ENCODE data around the gene TRABD2B. TPM values are rescaled to one million over a fixed set of nuclear protein-coding genes. Genes with fewer than 3 reads are reported as not detected.

TRABD2B gene
- polyA plus RNA-seq, 6 donors from 2014 or later, result not detected

DNA sequence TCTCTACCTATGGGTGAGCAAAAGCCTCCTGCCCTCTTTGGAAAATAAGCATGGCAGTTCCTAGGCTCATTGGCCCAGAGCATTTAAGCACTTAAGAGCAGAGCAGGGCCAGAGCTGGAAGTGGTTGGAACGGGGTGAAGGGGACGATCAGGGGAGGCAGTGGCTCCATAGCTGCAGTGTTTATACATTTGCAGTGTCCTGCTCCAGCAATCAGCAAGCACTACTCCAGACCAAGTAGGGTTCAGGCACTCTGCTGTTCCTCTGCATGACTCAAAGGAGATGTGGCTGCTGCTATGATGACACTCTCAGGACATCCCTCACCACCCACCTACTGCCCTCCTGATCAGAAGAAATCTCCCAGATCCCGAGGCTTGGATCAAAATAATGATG is 55.0 kb downstream of the TRABD2B start:
- peaks cover 4 to 31% (median 23%) of the 10 kb centered on the region in 3 donors for H3K27me3 Mint-ChIP-seq
- no peak for ATAC-seq (ENCODE audit: low read depth in 2 of 2)
- no peaks in the 10 kb centered on the region for H3K36me3 Mint-ChIP-seq
- no peak for DNase-seq
- H3K4me3 Mint-ChIP-seq, result no peak overlapping the region
- no peaks in the 10 kb centered on the region for H3K4me1 Mint-ChIP-seq
- H3K27ac Mint-ChIP-seq, result no peak overlapping the region
- H3K9me3 Mint-ChIP-seq, result peaks cover 0 to 4% (median 0%) of the 10 kb centered on the region in 7 donors

DNA sequence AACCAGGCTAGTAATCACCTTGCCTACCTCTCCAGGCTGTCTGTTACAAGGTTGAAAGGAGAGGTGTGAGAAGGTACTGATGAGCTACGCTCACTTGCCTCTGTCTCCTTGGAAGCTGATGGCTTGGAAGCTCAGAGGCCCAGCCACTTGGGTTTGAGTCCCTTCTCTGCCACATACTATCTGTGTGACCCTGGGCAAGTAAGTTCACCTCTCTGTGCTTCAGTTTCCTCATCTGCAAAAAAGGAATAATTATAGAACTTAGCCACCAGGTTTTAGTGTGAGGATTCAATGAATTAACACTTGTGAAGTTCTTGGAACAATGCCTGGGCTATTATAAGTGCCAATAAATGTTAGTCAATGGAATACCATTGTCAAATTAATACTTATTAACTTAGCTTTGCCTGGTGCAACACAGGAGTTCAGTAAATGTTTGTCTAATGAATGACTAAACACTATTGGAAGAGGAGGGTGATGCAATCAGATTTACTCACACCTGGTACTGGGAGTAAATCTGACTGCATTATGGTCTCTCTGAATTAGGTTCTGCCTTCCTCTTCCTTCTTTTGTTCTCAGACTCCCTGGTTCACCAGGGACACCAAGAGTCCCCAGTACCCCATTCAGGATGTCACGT is 55.5 kb downstream of the TRABD2B start:
- Mint-ChIP-seq H3K9me3 (peaks cover 0 to 4% (median 0%) of the 10 kb centered on the region in 7 donors), H3K4me1 (no peaks in the 10 kb centered on the region), H3K27ac (no peak overlapping the region), H3K36me3 (no peaks in the 10 kb centered on the region), H3K27me3 (peaks cover 4 to 31% (median 20%) of the 10 kb centered on the region in 3 donors), H3K4me3 (no peak overlapping the region)
- ATAC-seq (ENCODE audit: low read depth in 2 of 2) (no peak), DNase-seq (no peak)

DNA sequence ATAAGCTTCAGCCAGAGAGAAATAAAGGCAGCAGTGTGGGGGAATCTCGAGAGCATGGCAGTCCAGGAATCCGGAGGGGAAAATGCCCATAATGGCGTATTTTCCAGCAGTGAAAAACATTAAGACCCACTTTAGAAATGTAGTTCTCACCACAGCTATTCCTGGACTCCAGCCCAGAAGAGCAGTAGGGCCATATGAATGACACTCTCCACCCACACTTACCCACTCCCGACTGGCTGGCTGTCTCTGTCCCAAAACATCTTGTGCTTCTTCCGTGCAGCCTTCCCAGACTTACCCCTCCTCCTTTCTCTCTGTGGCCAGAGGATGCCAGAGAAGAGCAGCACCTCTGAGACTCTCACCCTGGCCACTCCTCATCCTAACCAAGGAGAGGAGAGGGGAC is 56.4 kb downstream of the TRABD2B start:
- Mint-ChIP-seq H3K27ac (no peak overlapping the region), H3K27me3 (peaks cover 4 to 31% (median 20%) of the 10 kb centered on the region in 3 donors), H3K9me3 (peaks cover 0 to 4% (median 0%) of the 10 kb centered on the region in 7 donors)

DNA sequence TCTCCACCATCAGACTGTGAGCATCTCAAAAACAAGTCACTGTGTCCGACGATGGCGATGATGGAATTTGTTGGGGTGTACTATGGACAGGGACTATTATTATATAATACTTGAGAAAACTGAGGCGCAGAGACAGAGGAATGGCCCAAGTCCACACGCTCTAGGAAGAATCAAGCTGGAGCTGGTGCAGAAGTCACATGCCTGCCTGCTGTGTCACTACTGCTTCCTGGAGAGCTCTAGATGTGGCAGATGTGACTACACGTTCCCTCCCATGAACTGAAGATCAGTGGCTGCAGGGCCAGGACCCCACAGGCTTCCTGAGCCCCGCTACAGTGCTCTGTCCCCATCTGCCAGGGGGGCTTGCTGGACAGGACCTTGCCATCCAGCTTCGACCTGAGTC is 56.9 kb downstream of the TRABD2B start:
- Mint-ChIP-seq H3K36me3 (no peaks in the 10 kb centered on the region), H3K9me3 (peaks cover 0 to 4% (median 0%) of the 10 kb centered on the region in 7 donors), H3K27ac (no peak overlapping the region), H3K4me1 (no peaks in the 10 kb centered on the region), H3K27me3 (peaks cover 4 to 31% (median 20%) of the 10 kb centered on the region in 3 donors), H3K4me3 (no peak overlapping the region)
- no peak for DNase-seq
- ATAC-seq (ENCODE audit: low read depth in 2 of 2), result no peak

More for the DNA sequence above, 56.4 kb downstream of the TRABD2B start:
- Mint-ChIP-seq H3K4me1 (no peaks in the 10 kb centered on the region), H3K36me3 (no peaks in the 10 kb centered on the region), H3K4me3 (no peak overlapping the region)
- ATAC-seq (ENCODE audit: low read depth in 2 of 2), result no peak
- DNase-seq, result no peak

- DNase-seq (no peak), ATAC-seq (ENCODE audit: low read depth in 2 of 2) (no peak)
- no peaks in the 10 kb centered on the region for H3K36me3 Mint-ChIP-seq
- H3K9me3 Mint-ChIP-seq, result peaks cover 0 to 4% (median 0%) of the 10 kb centered on the region in 7 donors
- H3K4me1 Mint-ChIP-seq, result no peaks in the 10 kb centered on the region
- H3K4me3 Mint-ChIP-seq, result no peak overlapping the region
- H3K27me3 Mint-ChIP-seq, result peaks cover 4 to 19% (median 12%) of the 10 kb centered on the region in 3 donors
- H3K27ac Mint-ChIP-seq, result no peak overlapping the region
These were observed 58.7 kb downstream of the TRABD2B start for GRCh38 chr1:47938520-47938919.

- ATAC-seq (ENCODE audit: low read depth in 2 of 2) (no peak), DNase-seq (no peak)
- Mint-ChIP-seq H3K4me1 (no peaks in the 10 kb centered on the region), H3K9me3 (peaks cover 0 to 4% (median 0%) of the 10 kb centered on the region in 7 donors), H3K27ac (no peak overlapping the region), H3K36me3 (no peaks in the 10 kb centered on the region), H3K4me3 (no peak overlapping the region), H3K27me3 (peaks cover 4 to 19% (median 11%) of the 10 kb centered on the region in 3 donors)
These were observed 59.5 kb downstream of the TRABD2B start for GRCh38 chr1:47937586-47938254.

- no peaks in the 10 kb centered on the region for H3K4me1 Mint-ChIP-seq
- ATAC-seq (ENCODE audit: low read depth in 2 of 2) (no peak), DNase-seq (no peak)
- no peak overlapping the region for H3K27ac Mint-ChIP-seq
- H3K27me3 Mint-ChIP-seq, result peaks cover 9 to 25% (median 16%) of the 10 kb centered on the region in 3 donors
- H3K36me3 Mint-ChIP-seq, result no peaks in the 10 kb centered on the region
- H3K9me3 Mint-ChIP-seq, result peaks cover 0 to 8% (median 0%) of the 10 kb centered on the region in 7 donors
- H3K4me3 Mint-ChIP-seq, result no peak overlapping the region
These were observed 60.2 kb downstream of the TRABD2B start for GRCh38 chr1:47936916-47937551.

DNA sequence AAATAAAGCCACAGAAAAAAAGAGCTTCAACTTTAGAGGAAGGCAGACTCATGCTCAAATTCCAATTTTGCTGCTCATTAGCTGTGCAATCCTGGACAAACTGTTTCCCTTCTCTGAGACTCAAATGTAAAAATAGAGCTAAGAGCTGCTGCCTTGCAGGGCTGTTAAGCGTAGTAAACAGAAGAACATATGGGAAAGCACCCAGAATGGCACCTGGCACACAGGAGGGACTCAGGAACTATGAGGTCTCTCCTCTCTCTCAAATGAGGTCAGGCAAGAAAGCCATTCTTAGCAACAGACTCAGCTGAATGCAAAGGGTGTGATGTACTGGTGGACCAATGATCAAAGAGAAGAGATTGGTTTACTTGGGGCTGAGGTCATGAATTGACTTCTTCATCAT is 61.3 kb downstream of the TRABD2B start:
- ATAC-seq (ENCODE audit: low read depth in 2 of 2), result no peak
- H3K36me3 Mint-ChIP-seq, result no peaks in the 10 kb centered on the region
- no peak overlapping the region for H3K4me3 Mint-ChIP-seq
- H3K9me3 Mint-ChIP-seq, result peaks cover 0 to 9% (median 0%) of the 10 kb centered on the region in 7 donors
- H3K4me1 Mint-ChIP-seq, result no peaks in the 10 kb centered on the region
- no peak for DNase-seq
- H3K27ac Mint-ChIP-seq, result no peak overlapping the region
- H3K27me3 Mint-ChIP-seq, result peaks cover 14 to 28% (median 14%) of the 10 kb centered on the region in 3 donors

DNA sequence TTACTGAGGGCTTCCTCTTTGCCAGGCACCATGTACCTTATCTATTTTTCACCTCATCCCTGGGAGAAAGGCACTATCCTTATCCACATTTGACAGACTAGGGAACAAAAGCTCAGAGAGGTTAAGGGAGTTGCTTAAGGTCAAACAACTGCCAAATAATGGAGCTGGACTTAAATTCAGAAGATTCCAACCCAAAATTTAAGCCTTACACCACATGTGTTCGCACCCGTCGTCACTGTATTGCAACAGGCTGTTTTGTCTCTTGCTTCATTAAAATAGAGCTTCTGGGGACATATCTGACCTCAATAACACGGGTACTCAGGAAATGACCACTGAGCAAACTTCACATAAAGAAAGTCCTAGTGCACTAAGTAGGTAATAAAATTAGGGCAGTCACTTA is 62.0 kb downstream of the TRABD2B start:
- Mint-ChIP-seq H3K27ac (no peak overlapping the region), H3K4me3 (no peak overlapping the region), H3K36me3 (no peaks in the 10 kb centered on the region), H3K9me3 (peaks cover 0 to 9% (median 0%) of the 10 kb centered on the region in 7 donors), H3K27me3 (peaks cover 12 to 26% (median 14%) of the 10 kb centered on the region in 3 donors), H3K4me1 (no peaks in the 10 kb centered on the region)
- ATAC-seq (ENCODE audit: low read depth in 2 of 2), result no peak
- no peak for DNase-seq

GRCh38 chr1:47934243-47934805 is 62.9 kb downstream of the TRABD2B start:
- no peak overlapping the region for H3K27ac Mint-ChIP-seq
- ATAC-seq (ENCODE audit: low read depth in 2 of 2) (no peak), DNase-seq (no peak)
- H3K4me3 Mint-ChIP-seq, result no peak overlapping the region
- peaks cover 12 to 27% (median 15%) of the 10 kb centered on the region in 3 donors for H3K27me3 Mint-ChIP-seq
- H3K9me3 Mint-ChIP-seq, result peaks cover 0 to 9% (median 0%) of the 10 kb centered on the region in 7 donors
- no peaks in the 10 kb centered on the region for H3K4me1 Mint-ChIP-seq
- H3K36me3 Mint-ChIP-seq, result no peaks in the 10 kb centered on the region

DNA sequence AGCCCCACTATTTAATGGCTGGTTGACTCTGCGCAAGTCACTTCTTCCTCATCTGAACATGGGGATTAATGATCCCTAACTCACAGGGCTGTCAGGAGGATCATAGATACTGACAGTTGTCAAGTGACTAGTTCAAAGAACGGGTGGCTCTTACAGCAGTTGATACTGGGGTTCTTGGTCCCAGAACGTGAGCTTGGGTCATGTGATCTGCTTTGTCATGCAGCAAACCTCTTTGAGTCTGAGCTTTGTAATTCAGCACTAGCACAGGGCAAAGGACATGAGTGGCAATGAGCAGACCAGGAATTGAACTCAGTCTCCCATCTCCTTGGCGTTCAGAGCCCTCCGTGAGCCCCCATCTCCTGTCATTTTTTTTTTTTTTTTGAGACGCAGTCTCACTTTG is 64.4 kb downstream of the TRABD2B start:
- no peak overlapping the region for H3K27ac Mint-ChIP-seq
- H3K9me3 Mint-ChIP-seq, result peaks cover 0 to 5% (median 0%) of the 10 kb centered on the region in 7 donors
- H3K4me1 Mint-ChIP-seq, result no peaks in the 10 kb centered on the region

DNA sequence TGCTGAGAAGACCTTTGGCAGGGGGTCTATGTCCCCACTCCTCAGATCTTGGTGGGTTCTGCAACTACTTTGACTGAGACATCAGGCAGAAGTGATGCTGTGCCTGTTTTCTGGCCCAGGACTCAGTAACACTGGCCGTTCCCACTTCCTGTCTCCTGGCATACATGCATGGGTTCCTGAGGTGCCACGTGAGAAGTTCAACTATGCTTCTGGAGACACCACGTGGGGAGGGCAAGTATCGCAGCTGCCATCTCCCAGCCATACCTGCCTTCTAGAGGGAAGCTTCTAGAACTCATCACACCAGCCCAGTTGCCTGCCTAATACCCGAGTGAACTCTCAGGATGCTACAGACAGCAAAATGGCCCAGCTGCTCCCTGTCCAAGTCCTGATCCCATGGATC is 65.8 kb downstream of the TRABD2B start:
- ATAC-seq (ENCODE audit: low read depth in 2 of 2) (no peak), DNase-seq (no peak)
- no peak overlapping the region for H3K4me3 Mint-ChIP-seq
- H3K9me3 Mint-ChIP-seq, result peaks cover 0 to 5% (median 0%) of the 10 kb centered on the region in 7 donors
- H3K36me3 Mint-ChIP-seq, result no peaks in the 10 kb centered on the region
- H3K27ac Mint-ChIP-seq, result no peak overlapping the region
- peaks cover 17 to 23% (median 22%) of the 10 kb centered on the region in 3 donors for H3K27me3 Mint-ChIP-seq
- H3K4me1 Mint-ChIP-seq, result no peaks in the 10 kb centered on the region

More for the DNA sequence above, 64.4 kb downstream of the TRABD2B start:
- DNase-seq (no peak), ATAC-seq (ENCODE audit: low read depth in 2 of 2) (no peak)
- Mint-ChIP-seq H3K27me3 (peaks cover 12 to 17% (median 17%) of the 10 kb centered on the region in 3 donors), H3K36me3 (no peaks in the 10 kb centered on the region), H3K4me3 (no peak overlapping the region)

GRCh38 chr1:47930210-47930840 is 66.9 kb downstream of the TRABD2B start:
- Mint-ChIP-seq H3K4me3 (no peak overlapping the region), H3K27me3 (peaks cover 17 to 27% (median 22%) of the 10 kb centered on the region in 3 donors), H3K36me3 (no peaks in the 10 kb centered on the region), H3K4me1 (no peaks in the 10 kb centered on the region), H3K27ac (no peak overlapping the region), H3K9me3 (peaks cover 0 to 5% (median 0%) of the 10 kb centered on the region in 7 donors)
- no peak for ATAC-seq (ENCODE audit: low read depth in 2 of 2)
- DNase-seq, result no peak
